SHP77 (cell line): ENCODE data around the gene MKRN2OS.
"Not testable (repeated sequence)": the region's sequence is repeated elsewhere in the genome, so short reads cannot be mapped to it uniquely, and the experiment has no call there.

ENCODE experiments used
- DNase-seq, 2 experiments: peaks; one replicate each; lab custom pipeline; 2025; lab: John Stamatoyannopoulos, UW

Gene MKRN2OS

DNA sequence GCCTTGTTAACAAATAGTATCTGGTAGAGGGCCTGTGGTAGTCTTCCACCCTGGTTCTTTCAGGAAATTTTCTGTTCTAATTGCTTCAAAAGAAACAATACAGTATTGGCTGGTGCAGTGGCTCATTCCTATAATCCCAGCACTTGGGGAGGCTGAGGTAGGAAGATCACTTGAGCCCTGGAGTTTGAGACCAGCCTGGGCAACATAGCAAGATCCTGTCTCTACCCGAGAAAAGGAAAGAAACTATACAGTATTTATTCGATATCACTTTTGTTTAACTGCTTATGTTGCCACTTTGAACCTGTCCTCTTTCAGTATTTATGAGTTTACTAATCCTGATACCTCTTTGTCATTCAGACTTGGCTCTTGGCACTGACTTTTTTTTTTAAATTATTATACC is 16.1 kb upstream of the MKRN2OS start:
- no peak for DNase-seq

DNA sequence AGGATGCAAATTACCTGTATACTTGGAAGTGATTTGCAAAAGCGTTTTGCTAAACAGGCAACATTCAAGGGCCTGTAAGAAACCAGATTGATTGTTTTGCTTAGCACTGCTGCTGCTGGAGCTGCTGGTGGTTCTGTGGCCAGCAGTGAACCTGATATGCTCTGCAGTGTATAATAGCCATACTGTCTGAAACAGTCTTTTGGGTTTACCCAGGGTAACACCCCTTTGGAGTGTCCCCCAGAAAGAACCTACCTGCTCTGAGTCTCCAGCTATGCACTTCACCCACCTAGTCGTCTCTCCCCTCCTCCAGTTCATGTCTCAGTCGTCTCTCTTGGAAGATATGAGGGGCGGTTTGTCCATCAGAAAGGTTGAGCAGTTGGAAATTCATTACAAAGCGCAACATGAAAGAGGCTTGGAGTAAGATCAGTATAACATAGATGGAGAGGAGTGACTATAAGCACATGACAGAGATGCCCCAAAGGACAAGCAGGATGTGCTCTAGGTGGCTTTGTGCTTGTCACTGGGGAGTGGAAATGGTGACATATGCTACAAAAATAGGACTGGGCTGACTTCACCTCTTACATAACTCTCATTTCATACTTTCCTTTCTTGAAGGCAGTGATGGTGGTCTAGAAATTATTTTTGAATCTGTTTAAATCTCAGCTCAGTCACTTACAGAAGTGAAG is 15.3 kb upstream of the MKRN2OS start:
- DNase-seq = no peak

DNA sequence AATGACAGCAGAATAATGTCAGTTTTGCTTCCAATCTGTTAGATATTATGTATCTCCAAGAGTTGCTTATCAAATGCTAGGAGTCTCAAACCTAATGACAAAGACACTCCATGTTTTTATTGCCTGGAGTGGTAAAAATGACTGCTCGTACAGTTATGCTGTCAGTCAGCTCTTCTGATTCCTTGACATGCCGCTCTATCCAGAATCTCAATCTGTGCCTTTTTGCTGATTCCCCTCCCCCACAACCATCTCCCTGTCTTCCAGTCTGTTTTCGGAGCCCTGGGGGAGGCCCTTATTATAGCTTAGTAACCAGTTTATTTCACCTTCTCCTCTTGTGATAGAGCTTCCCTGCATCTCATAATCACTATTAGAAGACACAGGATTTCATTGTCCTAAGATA is 14.2 kb upstream of the MKRN2OS start:
- no peak for DNase-seq

DNA sequence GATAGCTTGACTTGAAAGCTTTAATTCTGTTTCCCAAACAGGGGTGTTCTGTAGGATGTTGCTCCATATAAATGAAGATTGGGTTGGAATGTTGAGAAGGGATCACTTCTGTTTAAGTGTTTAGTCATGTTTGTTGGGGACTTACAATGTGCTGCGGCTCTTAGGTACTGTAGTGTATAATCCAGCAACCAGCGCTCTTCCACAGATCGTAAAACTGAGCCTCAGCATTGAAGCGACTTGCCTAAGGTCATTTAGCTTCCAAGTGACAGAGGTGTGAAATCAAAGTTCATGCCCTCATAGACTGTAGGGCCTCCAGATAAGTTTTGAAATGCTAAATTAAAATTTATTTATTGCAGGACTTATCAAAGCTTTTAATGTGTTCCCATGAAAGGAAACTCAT is 13.4 kb upstream of the MKRN2OS start:
- DNase-seq = no peak

DNA sequence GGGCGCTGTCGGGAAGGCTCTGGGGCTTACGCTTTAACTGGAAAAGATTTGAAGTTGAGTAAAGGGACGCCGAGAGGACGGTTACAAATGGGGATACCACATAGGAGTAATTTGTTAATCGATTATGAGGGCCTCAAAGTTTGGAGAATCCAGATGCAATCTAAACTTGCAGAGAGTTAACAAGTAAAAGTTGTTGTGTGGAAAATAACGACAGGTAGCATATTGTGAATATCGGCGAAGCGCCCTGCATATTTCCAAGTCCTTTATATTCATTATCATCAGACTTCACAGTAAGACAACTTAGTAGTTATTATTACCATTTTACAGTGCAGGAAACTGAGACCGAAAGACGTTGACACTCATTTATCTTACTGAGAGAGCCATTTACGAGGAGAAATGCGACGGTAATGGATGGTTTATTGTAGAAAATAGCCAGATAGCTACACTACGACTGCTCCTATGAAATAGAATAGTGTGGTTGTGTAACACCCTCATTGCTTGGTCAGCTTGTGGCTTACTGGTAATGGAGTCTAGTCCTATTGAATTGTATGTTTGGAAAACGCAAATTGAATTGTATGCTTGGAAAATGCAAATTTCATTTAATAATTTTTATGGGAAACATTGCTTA is 12.3 kb upstream of the MKRN2OS start:
- DNase-seq = no peak

DNA sequence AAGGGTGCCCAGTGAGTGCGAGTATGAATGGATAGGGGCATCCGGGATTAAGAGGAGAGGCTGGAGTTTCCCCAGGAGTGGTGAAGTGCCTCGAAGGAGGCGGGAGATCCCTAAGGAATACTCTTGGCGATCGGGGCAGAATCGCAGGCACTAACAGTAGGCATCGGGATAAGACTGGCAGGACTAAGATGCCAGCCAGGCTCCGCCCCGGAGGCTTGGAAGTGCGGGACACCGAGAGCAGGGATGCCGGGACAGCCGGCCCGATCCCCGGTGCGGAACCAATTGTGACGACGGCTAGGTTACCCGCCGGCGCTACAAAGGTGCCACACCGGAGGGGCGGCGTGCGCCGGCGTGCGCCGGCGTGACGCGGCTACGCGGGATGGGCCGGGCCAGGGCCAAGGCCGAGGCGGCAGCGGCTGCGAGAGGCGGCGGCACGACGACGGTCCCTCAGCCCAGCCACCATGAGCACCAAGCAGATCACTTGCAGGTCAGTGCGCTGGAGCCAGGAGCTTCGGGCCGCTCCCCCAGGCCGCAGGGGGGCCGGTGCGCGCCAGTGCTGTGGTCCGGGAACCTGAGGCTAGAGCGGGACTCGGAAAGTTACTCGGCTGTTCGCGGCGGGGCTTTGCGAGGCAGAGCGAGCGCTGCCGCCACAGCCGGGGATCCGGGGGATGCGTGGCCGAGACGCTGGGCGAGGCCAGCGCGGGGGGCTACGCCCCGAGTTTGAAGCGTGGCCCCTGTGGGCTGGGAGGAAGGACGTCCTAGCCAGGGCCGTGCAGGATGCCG is 11.6 kb upstream of the MKRN2OS start, which contains the start of gene MKRN2:
MKRN2 (plus strand) TSS at position 398 of the 783 bp plus-strand sequence; CDS start at position 462, 64 bp downstream.
- DNase-seq = peak; percentile 75 to 81

DNA sequence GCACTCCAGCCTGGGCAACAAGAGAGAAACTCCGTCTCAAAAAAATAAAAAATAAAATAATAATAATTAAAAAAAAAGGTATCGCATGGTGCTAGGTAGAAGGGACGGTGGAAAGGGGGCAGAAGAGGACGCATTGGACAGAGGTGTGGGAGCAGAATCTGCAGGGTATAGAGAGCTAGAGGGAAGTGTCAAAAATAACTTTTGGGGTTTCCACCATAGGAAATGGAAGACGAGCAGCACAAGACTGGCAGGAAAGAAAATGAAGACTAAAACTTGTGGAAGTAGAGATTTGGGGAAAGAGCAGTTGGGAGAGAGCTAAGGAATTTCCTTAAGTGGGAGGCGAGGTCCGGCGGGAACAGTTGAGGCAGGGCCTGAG is 11.0 kb upstream of the MKRN2OS start:
- DNase-seq = no peak

DNA sequence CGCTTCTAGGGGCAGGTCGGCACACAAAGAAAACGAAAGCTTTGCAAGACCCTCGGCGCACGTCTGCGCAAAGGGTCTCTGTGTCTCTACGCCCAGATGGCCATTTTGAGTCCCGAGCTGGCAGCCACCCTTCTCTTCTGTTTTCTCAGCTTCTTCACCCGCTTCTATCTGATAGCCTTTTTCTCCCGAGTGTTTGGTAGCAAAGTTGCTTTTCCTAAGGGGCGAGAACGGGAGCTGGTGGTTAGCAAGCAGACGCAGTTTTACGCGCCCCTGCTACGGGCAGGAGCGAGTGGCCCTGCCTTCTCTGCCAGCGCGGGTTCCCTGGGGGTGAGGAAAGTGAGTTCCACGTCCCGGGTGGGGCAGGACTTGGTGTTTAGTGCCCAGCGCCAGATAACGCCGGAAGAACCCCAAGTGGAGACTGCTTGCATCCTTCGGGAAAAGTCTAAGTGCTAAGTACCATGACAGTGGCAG is 8.7 kb upstream of the MKRN2OS start:
- peak; percentile 49 to 66 for DNase-seq

DNA sequence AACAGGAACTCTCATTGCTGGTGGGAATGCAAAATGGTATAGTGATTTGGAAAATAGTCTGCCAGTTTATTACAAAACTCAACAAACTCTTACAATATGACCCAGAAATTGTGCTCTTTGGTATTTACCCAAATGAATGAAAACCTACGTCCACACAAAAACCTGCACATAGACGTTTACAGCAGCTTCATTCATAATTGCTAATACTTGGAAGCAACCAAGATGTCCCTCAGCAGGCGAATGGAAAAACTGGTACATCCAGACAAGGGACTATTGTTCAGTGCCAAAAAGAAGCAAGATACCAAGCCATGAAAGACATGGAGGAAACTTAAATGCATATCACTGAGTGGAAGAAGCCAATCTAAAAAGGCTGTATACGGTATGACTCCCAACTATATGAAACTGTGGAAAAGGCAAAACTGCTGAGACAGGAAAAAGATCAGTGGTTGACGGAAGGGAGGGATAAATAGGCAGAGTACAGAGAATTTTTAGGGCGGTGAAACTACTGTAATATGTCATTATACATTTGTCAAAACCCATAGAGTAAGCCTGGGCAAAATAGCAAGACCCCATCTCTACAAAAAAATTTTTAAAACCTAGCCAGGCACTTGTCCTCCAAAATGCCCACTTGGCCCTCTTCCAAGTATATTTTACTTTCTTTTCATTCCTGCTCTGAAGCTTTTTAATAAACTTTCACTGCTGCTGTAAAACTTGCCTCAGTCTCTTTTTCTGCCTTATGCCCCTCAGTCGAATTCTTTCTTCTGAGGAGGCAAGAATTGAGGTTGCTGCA is 4.9 kb upstream of the MKRN2OS start:
- DNase-seq = no peak

DNA sequence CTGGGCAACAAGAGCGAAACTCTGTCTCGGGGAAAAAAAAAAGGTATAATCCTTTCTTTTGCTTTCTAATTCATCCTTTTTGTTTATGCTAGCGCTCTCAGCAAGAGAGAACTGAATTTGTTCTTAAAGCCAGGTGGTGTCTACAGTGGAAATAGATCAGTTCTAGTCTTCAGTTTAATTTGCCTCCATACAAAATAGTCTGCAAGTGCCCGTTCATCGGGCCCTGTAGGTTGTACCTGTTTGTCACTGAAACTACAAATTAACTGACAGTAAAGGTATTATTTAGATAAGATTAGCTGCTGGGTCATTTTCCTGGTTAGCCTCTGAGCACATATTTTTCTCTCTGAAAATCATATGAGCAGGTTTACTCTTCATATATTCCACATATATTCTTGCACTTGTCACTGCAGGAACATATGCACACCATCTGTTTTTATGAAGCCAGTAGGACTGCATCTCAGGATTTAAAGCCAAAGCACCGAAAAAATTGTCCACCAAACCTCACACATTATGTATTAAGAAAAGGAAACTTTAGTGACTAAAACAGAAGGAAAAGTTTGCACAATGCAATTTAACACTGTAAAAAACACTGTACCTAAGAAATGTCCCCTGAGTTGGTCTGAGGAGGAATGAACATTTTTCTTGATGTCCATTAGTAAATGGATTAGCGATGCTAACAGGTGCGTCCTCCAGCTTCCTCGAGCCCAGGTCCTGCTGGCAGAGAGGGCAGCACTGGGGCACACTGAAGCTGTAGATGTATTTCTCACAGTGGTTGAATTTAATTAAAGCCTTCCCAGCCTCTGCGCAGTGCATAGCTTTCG is 437 bp downstream of the MKRN2OS start:
- no peak for DNase-seq

DNA sequence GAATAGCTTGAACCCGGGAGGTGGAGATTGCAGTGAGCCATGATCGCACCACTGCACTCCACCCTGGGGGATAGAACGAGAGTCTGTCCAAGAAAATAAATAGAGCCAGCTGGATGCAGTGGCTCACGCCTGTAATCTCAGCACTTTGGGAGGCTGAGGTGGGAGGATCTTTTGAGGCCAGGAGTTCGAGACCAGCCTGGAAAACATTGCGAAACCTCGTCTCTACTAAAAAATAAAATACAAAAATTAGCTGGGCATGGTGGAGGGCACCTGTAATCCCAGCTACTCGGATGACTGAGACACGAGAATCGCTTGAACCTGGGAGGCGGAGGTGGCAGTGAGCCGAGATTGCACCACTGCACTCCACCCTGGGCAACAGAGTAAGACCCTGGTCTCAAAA is 1.8 kb downstream of the MKRN2OS start:
- DNase-seq = not testable (repeated sequence)

DNA sequence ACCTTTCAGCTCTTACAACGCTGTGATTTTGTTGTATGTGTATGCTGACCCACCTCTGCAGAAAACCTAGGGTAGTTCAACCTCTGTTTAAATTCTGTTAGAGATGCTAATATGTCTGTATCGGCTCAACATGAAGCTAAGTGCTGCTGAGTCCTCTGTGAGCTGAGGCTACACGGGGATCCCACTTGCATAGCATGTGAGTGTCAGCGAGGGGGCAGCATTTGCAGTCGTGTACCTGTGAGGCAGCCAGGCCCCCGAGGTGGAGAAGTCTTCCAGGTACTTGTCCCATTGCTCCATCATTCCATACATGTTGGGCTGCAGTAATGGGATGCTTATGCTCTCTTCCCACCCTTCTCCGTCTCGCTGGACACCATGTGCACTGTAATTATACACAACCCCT is 3.7 kb downstream of the MKRN2OS start:
- no peak for DNase-seq

DNA sequence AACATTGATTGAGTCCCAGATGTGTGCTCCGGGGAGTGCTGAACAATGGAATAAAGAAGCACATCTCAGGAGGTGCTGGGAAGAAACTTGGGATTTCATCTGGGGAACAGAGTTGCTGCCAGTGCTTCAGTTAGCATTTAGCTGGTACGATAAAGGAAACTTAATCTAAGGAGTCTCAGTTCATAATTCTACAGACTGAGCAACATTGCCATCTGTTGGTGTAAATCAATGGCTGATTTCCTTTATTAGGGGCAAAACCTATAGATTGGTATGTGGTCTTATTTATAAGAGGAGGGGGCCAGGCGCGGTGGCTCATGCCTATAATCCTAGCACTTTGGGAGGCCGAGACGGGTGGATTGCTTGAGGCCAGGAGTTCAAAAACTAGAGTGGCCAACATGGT is 8.9 kb downstream of the MKRN2OS start:
- DNase-seq = no peak

DNA sequence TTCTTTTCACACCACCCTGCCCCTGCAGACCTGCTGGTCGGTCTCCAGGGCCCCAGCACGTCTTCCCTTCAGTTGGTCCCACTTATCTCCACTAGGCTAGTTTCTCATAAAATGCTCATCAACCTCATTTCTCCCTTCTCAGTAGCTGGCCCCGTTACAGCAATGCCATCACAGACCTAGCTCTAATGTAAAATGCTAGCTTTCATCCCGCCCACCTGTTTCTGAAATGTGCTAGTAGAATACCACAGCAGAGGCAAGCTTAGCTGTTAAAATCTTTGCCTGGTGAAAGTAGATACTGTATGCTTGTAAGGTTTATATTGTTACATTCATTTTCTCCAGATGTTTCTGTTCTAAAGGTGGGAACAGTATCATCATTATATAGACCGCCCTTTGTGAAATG is 13.1 kb downstream of the MKRN2OS start:
- DNase-seq = no peak

DNA sequence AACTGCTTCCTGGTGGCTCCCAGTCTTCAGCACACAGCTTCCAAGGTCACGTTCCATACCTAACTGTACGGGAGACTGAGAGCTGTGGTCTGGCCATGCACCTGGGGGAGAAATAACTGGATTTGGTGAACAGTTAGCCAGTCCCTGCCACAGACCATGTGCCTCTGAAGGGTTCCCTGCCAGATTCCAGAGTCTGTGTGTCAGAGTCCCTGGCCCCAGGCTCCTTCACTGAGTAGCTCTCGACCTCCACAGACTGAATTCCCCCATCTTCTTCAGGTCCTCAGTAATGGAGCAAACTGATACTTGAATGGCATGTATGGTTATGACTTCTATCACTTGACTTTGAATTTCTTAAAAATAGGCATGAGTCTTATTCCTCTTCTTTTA is 17.5 kb downstream of the MKRN2OS start:
- DNase-seq = no peak

DNA sequence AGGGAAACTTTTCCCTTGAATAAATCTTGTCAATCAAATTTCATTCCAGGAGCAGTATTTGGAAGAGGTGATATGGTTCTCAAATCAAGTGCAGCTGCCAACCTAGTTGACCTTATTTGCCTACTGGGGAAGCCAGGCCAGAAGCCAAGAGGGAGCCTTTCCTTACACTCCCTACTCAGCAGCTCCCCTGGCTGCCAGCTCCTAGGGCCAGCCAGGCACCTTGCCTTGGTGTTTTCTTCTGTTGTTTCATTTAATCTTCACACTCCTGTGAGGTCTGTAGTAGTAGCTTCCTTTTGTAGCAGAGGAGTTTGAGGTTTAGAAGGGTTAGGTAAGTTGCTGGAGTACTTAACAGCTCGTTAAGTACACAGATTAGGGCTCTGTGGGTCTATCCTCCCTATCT is 22.6 kb downstream of the MKRN2OS start:
- no peak for DNase-seq

DNA sequence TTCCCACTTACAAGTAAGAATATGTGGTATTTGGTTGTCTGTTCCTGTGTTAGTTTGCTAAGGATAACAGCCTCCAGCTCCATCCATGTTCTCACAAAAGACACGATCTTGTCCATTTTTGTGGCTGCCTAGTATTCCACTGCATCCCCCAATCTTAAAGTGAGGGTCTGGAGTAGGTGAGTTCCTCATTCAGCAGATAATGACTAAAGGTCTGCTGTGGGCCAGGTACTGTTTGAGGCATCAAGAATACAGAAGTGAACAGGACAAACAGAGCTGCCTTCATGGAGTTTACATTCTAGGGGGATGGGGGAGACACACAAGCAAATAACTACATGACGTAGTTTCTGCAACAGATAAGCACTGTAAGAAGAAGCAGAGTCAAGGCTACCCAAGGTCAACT is 24.3 kb downstream of the MKRN2OS start:
- no peak for DNase-seq

DNA sequence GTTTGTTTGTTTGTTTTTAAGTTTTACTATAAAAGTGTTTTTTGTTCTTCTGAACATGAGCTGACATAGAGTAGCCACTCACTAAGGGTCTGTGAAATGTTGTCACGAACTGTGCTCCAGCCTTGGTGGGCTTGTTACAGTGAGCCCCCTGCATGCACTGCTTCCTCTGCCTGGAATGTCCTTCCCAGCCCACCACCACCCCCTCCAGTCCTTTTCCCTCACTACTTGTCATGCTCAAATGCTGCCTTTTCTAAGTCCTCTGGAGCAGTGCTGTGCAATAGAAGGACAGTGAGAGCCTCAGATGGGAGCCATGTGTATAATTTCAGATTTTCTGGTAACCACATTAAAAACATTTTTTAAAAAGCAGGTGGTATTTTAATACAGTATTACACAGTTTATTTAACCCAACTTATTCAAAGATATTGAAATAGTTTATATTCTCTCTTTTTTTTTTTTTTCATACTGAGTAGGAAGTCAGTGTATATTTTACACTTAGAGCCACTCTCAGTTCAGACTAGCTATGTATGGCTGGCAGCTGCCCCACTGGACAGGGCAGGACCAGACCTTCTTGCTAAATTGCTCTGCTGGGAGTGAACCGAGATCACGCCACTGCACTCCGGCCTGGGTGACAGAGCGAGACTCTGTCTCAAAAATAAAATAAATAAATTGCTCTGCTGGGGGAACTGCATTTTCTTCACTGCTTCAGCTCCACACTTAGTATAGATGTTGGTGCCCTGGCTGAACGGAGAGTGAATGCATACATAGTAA is 26.9 kb downstream of the MKRN2OS start:
- no peak for DNase-seq

DNA sequence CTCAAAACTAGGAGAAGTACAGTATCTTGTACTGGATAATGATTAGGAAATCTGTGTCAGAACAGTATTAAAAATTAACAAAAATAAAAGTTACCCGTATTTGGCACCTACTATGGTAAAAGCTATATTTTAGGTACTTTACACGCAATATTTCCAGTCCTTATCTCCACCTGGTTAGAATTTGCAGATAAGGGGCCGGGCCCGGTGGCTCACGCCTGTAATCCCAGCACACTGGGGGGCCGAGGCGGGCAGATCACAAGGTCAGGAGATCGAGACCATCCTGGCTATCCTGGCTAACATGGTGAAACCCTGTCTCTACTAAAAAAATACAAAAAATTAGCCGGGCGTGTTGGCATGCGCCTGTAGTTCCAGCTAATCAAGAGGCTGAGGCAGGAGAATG is 28.4 kb downstream of the MKRN2OS start:
- no peak for DNase-seq

DNA sequence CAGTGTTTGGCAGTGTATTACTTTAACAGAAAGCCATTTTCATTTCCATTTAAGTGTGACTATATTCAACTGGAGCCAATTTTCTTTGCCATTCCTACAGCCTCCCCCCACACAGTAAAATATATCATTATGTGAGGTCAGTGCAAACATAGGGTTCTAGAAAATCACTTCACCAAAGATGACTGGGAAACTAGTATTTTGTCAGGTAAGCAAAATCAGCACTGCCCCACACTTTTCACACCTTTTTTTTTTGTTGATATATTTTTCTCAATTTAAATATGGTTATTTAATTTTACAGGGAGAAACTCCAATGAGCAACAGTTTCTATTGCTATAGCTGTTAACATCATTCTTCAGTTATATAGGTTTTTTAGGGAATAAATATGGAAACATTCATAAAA is 29.7 kb downstream of the MKRN2OS start:
- DNase-seq = no peak
